H1 (cell line): ENCODE results near the gene SNTG2. TPM values are rescaled to one million over a fixed set of nuclear protein-coding genes. Genes with fewer than 3 reads are reported as not detected.

Experiments
- CTBP2 ChIP-seq: IDR thresholded peaks from 2 replicates; pipeline ENCODE4 v1.7.0; 2011; ENCODE audit warnings: borderline replicate concordance, mild to moderate bottlenecking, moderate library complexity, mixed read lengths, low read length; ENCODE audit not compliant: insufficient read depth, insufficient read length
- MAFK ChIP-seq: IDR thresholded peaks from 2 replicates; pipeline ENCODE4 v1.6.1; 2012; ENCODE audit warnings: low read depth, mild to moderate bottlenecking, improper control_type of control experiment, low read length
- RBBP5 ChIP-seq: IDR thresholded peaks from 2 replicates; pipeline ENCODE4 v1.7.1; 2012; ENCODE audit warnings: low read depth, mild to moderate bottlenecking, inconsistent platforms, low read length, moderate library complexity, borderline replicate concordance
- polyA plus RNA-seq, 7 experiments: library from polyadenylated mRNA; depleted of rRNA in 3 of 7; stranded (reverse) in 5 of 7; unstranded in 2 of 7; fragments of >200 nt in 5 of 7; fragments of 200-250 nt in 2 of 7; gene quantifications; 1 replicate in 5 of 7; 2 replicates in 1 of 7; 4 replicates in 1 of 7; pipeline versions ENCODE4 v1.2.1 to v1.2.3, GENCODE V29; 2011 to 2013; ENCODE audit warnings: missing spikeins in 2 of 7, mixed read lengths in 2 of 7
- total RNA-seq: library from RNA; stranded (reverse); fragmentation: NEBNext Ultra II Directional; extraction: Animal tissue kit (Norgen Biotek cat#: 25700); gene quantifications from 2 replicates; pipeline ENCODE4 v1.2.1, GENCODE V29; 2021

SNTG2 gene
- total and polyA plus RNA-seq, 2 of the 8 experiments (the other 6 are each of a cell fraction or from before 2014, with no cell fraction given): 6.6 to 18.1 TPM

GRCh38 chr2:937530-937929, 13.1 kb upstream of the SNTG2 start (continued):
- TF ChIP-seq MAFK (no peak), CTBP2 (no peak), RBBP5 (no peak)
